Mesodermal cell (in vitro differentiated cells): Measurements from ENCODE around the gene TLCD4.
A peak's percentile ranks its signal among the peaks of the same experiment; 100 is the strongest.
"Not testable (repeated sequence)": the region's sequence is repeated elsewhere in the genome, so short reads cannot be mapped to it uniquely, and the experiment has no call there.

Experiments
- H3K27ac ChIP-seq: 2 replicates; pipeline ENCODE4 v1.7.0; 2013; ENCODE audit warnings: mild to moderate bottlenecking, low read depth, low read length, moderate library complexity; ENCODE audit not compliant: severe bottlenecking
- H3K36me3 ChIP-seq: 2 replicates; pipeline ENCODE4 v1.7.1; 2013; ENCODE audit warnings: mild to moderate bottlenecking, low read length, moderate library complexity; ENCODE audit not compliant: control insufficient read depth, insufficient read depth
- H3K4me1 ChIP-seq: one replicate; pipeline ENCODE4 v1.7.1; 2013; ENCODE audit warnings: mild to moderate bottlenecking, low read length; ENCODE audit not compliant: insufficient read depth, control insufficient read depth, poor library complexity, severe bottlenecking
- H3K4me3 ChIP-seq: 2 replicates; pipeline ENCODE4 v1.7.0; 2013; ENCODE audit warnings: low read length, control low read depth, mild to moderate bottlenecking; ENCODE audit not compliant: insufficient read depth, poor library complexity, severe bottlenecking; ENCODE audit errors: extremely low read depth
- H3K9me3 ChIP-seq: 2 replicates; pipeline ENCODE4 v1.7.1; 2013; ENCODE audit warnings: mild to moderate bottlenecking, low read length, moderate library complexity; ENCODE audit not compliant: control insufficient read depth
- WGBS, 2 experiments: methylation state at CpG; one replicate each; pipeline ENCODE4 v1.1.5; 2013; ENCODE audit warnings: missing lambda C conversion rate in 2 of 2; ENCODE audit not compliant: insufficient coverage in 2 of 2; 5-methylcytosine and 5-hydroxymethylcytosine counted together

Gene TLCD4

DNA sequence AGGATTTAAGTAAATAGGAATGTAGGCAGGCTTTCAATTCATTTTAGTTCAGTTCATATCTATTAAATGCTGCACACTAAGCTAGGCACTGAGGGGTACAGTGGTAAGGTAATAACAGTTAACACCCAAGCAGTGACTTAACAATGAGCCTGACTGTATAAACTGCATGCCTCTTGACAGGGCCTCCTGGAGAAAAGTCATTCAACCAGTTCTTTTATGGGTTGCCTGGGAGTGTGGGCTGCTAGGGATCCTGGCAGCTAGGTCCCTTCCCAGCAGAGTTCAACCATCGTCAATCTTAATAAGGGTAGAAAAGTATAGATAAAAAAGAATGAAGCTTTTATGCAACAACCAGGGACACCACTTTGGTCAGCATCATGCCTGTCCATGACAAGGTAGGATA is 36.3 kb upstream of the TLCD4 start:
- no peaks in the 10 kb centered on the region for H3K36me3 ChIP-seq
- H3K4me3 ChIP-seq, result no peak overlapping the region
- peaks cover 3% of the 10 kb centered on the region for H3K4me1 ChIP-seq
- H3K9me3 ChIP-seq, result no peaks in the 10 kb centered on the region
- no peak overlapping the region for H3K27ac ChIP-seq
- 83% methylated on average over 1 of the region's 1 CpG; no CpG with 5 or more reads in 1 of the 2 experiments for WGBS, 2 experiments

DNA sequence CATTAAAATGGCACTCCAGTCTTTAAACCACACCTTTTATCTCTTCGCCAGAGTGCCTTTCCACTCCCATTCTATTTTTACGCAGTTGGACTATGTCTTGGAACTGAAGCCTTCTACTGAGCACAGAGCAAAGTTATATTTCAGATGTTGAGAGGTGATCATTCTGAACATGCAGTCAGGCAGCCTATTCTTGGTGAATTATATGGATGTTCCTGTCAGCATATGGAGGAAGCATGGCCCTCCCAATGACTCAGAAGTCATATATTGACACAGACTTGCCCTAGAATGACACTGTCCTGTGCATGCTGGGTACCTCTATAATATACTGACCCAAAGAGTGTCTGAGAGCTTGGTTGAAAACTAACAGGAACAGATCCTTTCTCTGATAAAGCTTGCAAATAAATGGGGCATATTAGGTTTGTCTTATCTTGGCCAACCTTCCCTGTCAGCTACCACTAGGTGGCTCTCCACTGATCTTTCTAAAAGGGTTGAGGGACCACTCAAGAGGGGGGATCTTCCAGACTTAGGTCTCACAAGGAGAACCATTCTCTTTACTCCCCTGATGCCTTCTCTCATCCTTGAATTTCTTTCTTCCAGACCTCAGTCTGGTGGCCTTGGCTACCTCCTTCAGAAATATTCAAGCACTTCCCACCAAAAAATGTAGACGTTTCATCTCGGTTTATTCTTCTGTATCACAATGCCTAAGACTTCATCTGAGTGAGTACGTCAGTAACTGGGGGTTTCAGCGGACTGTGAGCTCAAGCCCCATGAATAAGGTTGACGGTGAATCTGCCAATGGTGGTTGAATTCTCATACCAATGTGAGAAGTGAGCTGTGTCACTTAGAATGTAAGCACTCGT is 32.6 kb upstream of the TLCD4 start:
- no peaks in the 10 kb centered on the region for H3K9me3 ChIP-seq
- H3K36me3 ChIP-seq, result no peaks in the 10 kb centered on the region
- no peak overlapping the region for H3K4me3 ChIP-seq
- no peak overlapping the region for H3K27ac ChIP-seq
- H3K4me1 ChIP-seq, result peaks cover 11% of the 10 kb centered on the region
- WGBS, 2 experiments, result 71 to 78% methylated on average over 4 of the region's 8 CpGs

DNA sequence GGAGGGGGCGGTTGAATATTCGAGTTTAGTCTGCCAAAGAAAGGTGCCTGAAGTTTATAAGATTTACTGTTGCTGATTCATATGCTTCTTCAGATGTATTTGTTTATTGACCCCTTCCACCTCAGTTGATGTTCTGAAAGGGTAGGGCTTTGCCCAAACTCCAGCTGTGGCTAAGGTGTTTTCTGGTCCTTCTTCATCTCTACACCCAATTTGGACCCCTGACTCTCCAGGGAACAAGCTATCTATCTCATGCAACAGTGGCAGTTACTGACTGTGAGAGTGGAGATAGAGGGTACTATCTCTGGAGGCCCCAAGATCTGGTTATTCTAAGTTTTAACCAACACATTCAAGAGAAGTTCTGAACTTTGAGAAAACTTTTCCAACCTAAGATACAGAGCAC is 31.8 kb upstream of the TLCD4 start:
- H3K4me3 ChIP-seq, result no peak overlapping the region
- no peaks in the 10 kb centered on the region for H3K9me3 ChIP-seq
- H3K27ac ChIP-seq, result no peak overlapping the region
- WGBS, 2 experiments, result 100% methylated on average over 2 of the region's 2 CpGs; no CpG with 5 or more reads in 1 of the 2 experiments
- H3K4me1 ChIP-seq, result peaks cover 11% of the 10 kb centered on the region
- H3K36me3 ChIP-seq, result no peaks in the 10 kb centered on the region

DNA sequence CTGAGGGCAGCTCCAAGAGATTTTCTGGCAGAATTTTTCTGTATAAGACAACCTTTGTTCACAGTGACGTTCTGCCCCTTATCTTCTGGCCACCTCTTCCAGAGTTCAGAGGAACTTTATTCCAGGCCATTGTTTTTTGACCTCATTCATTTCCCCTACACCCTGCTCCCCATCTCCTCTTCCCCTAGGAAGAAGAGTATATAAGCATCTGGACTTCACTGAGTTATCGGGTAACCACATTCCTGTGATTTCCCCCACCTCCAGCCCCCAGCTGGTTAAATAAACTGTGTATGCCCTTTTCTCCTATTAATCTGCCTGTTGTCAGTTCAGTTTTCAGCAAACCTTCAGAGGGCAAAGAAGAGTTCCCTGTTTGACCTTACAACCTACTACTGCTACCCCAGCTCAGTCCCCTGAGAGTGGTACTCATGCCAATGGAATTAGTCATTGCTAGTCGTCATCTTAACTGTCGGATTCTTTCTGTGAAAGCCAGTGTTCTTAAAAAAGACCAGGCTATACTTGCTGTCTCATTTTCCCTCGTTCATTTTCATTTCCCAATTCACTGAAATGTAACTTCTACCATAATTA is 30.1 kb upstream of the TLCD4 start:
- Histone ChIP-seq H3K36me3 (no peaks in the 10 kb centered on the region), H3K4me3 (no peak overlapping the region), H3K4me1 (peaks cover 11% of the 10 kb centered on the region), H3K27ac (peak overlapping the region; percentile 95), H3K9me3 (no peaks in the 10 kb centered on the region)
- 11 to 60% methylated on average over 2 to 3 of the region's 5 CpGs for WGBS, 2 experiments

GRCh38 chr1:95088303-95088702 is 28.9 kb upstream of the TLCD4 start:
- Histone ChIP-seq H3K4me3 (no peak overlapping the region), H3K27ac (no peak overlapping the region), H3K9me3 (no peaks in the 10 kb centered on the region), H3K36me3 (no peaks in the 10 kb centered on the region), H3K4me1 (peaks cover 11% of the 10 kb centered on the region)
- no CpG with 5 or more reads among the region's 1 CpG for WGBS, 2 experiments

- 84 to 93% methylated on average over 5 of the region's 6 CpGs for WGBS, 2 experiments
- H3K4me3 ChIP-seq, result no peak overlapping the region
- no peak overlapping the region for H3K27ac ChIP-seq
- H3K36me3 ChIP-seq, result no peaks in the 10 kb centered on the region
- H3K9me3 ChIP-seq, result no peaks in the 10 kb centered on the region
- peaks cover 11% of the 10 kb centered on the region for H3K4me1 ChIP-seq
These were observed 27.4 kb upstream of the TLCD4 start for GRCh38 chr1:95089650-95090287.

GRCh38 chr1:95091290-95091689 is 25.9 kb upstream of the TLCD4 start:
- H3K27ac ChIP-seq, H3K4me3 ChIP-seq, H3K4me1 ChIP-seq, H3K9me3 ChIP-seq, H3K36me3 ChIP-seq: not testable (repeated sequence)
- WGBS, 2 experiments, result 93 to 96% methylated on average over 19 to 20 of the region's 28 CpGs

DNA sequence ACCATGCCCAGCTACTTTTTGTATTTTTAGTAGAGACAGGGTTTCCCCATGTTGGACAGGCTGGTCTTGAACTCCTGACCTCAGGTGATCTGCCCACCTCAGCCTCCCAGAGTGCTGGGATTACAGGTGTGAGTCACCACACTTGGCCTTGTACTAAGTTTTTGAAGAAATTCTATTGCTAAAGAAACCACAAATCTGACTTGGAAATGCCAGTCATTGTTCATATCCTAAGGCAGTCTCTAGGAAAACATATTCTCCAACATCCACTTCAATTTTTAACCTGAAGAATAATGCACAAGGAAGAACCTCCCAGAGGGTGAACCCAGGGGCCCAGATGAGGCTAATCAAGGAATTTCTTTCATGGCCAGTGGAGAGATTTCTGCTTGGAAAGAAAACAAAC is 24.3 kb upstream of the TLCD4 start:
- H3K9me3 ChIP-seq, H3K4me3 ChIP-seq, H3K27ac ChIP-seq, H3K36me3 ChIP-seq, H3K4me1 ChIP-seq: not testable (repeated sequence)

DNA sequence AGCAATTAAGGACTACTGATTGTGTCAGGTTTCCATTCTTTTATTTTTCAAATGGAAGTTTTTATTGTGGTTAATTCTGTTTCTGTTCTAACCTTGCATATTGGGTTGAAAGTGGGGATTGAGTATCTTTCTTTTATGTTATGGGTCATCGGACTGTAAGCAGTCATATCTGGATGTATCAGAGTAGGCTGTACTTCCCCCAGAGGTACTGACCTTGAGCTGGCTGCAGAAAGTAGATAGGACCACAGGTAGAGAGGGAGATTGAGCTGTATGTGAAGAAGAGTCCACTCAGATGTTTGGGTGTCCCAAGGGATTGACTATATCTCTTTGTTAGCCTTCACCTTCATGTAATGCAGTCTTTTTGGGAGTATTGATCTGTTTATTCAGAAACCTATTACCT is 23.9 kb upstream of the TLCD4 start:
- Histone ChIP-seq H3K27ac (no peak overlapping the region), H3K36me3 (no peaks in the 10 kb centered on the region), H3K4me1 (no peaks in the 10 kb centered on the region), H3K4me3 (no peak overlapping the region), H3K9me3 (no peaks in the 10 kb centered on the region)
- WGBS, 2 experiments, result 47 to 56% methylated on average over 1 of the region's 1 CpG

- Histone ChIP-seq H3K36me3 (no peaks in the 10 kb centered on the region), H3K9me3 (no peaks in the 10 kb centered on the region), H3K4me1 (no peaks in the 10 kb centered on the region), H3K27ac (no peak overlapping the region), H3K4me3 (no peak overlapping the region)
- WGBS, 2 experiments, result 78% methylated on average over 1 of the region's 2 CpGs; no CpG with 5 or more reads in 1 of the 2 experiments
These were observed 22.2 kb upstream of the TLCD4 start for GRCh38 chr1:95094923-95095322.

DNA sequence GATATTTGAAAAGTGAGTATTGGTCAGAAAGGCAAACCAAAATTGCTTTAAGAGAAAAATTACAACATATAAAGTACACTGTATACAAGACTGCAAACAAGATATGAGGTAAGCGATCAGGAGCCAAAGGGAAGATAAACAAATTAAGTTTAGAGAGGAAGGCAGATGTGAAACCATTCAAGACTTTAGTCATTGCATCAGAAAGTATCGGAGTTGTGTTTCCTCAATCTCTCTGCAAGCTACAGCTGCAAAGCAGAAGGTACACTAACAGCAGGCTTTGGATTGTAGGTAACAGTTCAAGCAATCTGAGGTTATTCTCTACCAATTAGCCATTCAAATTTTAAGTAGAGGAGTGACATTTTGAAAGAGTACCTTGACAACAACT is 21.3 kb upstream of the TLCD4 start:
- H3K9me3 ChIP-seq, result no peaks in the 10 kb centered on the region
- no peaks in the 10 kb centered on the region for H3K36me3 ChIP-seq
- no peak overlapping the region for H3K4me3 ChIP-seq
- WGBS, 2 experiments, result 64 to 100% methylated on average over 1 to 2 of the region's 2 CpGs
- no peaks in the 10 kb centered on the region for H3K4me1 ChIP-seq
- H3K27ac ChIP-seq, result no peak overlapping the region
